ENCODE results near the gene PTS. TPM values are rescaled to one million over a fixed set of nuclear protein-coding genes. Genes with fewer than 3 reads are reported as not detected.

PTS gene
- total RNA-seq, 1 experiment from 2014 or later, result 15.0 TPM

GRCh38 chr11:112267188-112267591, 41.0 kb downstream of the PTS start:
- no peaks in the 10 kb centered on the region for H3K9me3 ChIP-seq (replicated peaks)
- H3K4me1 ChIP-seq, result no peaks in the 10 kb centered on the region
- H3K36me3 ChIP-seq, result no peaks in the 10 kb centered on the region
- H3K27me3 ChIP-seq, result no peaks in the 10 kb centered on the region
- no peak for DNase-seq
- H3K4me3 ChIP-seq, result no peak overlapping the region
- no peak overlapping the region for H3K27ac ChIP-seq

- no peaks in the 10 kb centered on the region for H3K9me3 ChIP-seq (replicated peaks)
- H3K4me3 ChIP-seq, result no peak overlapping the region
- H3K36me3 ChIP-seq, result no peaks in the 10 kb centered on the region
- H3K27me3 ChIP-seq, result no peaks in the 10 kb centered on the region
- H3K27ac ChIP-seq, result no peak overlapping the region
- DNase-seq, result no peak
- H3K4me1 ChIP-seq, result no peaks in the 10 kb centered on the region
Measured at GRCh38 chr11:112268406-112268805, 42.2 kb downstream of the PTS start.

GRCh38 chr11:112269139-112269538, 42.9 kb downstream of the PTS start:
- Histone ChIP-seq H3K4me3 (no peak overlapping the region), H3K9me3 (replicated peaks) (no peaks in the 10 kb centered on the region), H3K27me3 (no peaks in the 10 kb centered on the region), H3K4me1 (no peaks in the 10 kb centered on the region), H3K36me3 (no peaks in the 10 kb centered on the region), H3K27ac (no peak overlapping the region)
- DNase-seq, result no peak

- Histone ChIP-seq H3K4me1 (no peaks in the 10 kb centered on the region), H3K27ac (no peak overlapping the region), H3K4me3 (no peak overlapping the region), H3K36me3 (no peaks in the 10 kb centered on the region), H3K27me3 (no peaks in the 10 kb centered on the region), H3K9me3 (replicated peaks) (no peaks in the 10 kb centered on the region)
- no peak for DNase-seq
Measured at GRCh38 chr11:112270551-112271180, 44.4 kb downstream of the PTS start.

- H3K36me3 ChIP-seq, result no peaks in the 10 kb centered on the region
- H3K4me1 ChIP-seq, result no peaks in the 10 kb centered on the region
- no peaks in the 10 kb centered on the region for H3K27me3 ChIP-seq
- no peaks in the 10 kb centered on the region for H3K9me3 ChIP-seq (replicated peaks)
- no peak overlapping the region for H3K27ac ChIP-seq
- H3K4me3 ChIP-seq, result no peak overlapping the region
- DNase-seq, result no peak
Measured at GRCh38 chr11:112271242-112271641, 45.0 kb downstream of the PTS start.

- H3K9me3 ChIP-seq (replicated peaks), result no peaks in the 10 kb centered on the region
- H3K27me3 ChIP-seq, result no peaks in the 10 kb centered on the region
- no peaks in the 10 kb centered on the region for H3K36me3 ChIP-seq
- no peaks in the 10 kb centered on the region for H3K4me1 ChIP-seq
- no peak overlapping the region for H3K27ac ChIP-seq
- DNase-seq, result no peak
- H3K4me3 ChIP-seq, result no peak overlapping the region
Measured at GRCh38 chr11:112273066-112273465, 46.8 kb downstream of the PTS start.

GRCh38 chr11:112274007-112274783, 48.0 kb downstream of the PTS start:
- DNase-seq, result no peak
- Histone ChIP-seq H3K27me3 (no peaks in the 10 kb centered on the region), H3K9me3 (replicated peaks) (no peaks in the 10 kb centered on the region), H3K36me3 (no peaks in the 10 kb centered on the region), H3K27ac (no peak overlapping the region), H3K4me3 (no peak overlapping the region), H3K4me1 (no peaks in the 10 kb centered on the region)

- no peak for DNase-seq
- Histone ChIP-seq H3K9me3 (replicated peaks) (no peaks in the 10 kb centered on the region), H3K4me3 (no peak overlapping the region), H3K27me3 (no peaks in the 10 kb centered on the region), H3K36me3 (no peaks in the 10 kb centered on the region), H3K4me1 (peaks cover 3% of the 10 kb centered on the region; the same call in 1 of the 2 replicates), H3K27ac (no peak overlapping the region)
Measured at GRCh38 chr11:112277029-112277428, 50.8 kb downstream of the PTS start.

GRCh38 chr11:112277941-112278340, 51.7 kb downstream of the PTS start:
- Histone ChIP-seq H3K27me3 (no peaks in the 10 kb centered on the region), H3K36me3 (no peaks in the 10 kb centered on the region), H3K4me3 (no peak overlapping the region), H3K4me1 (peaks cover 3% of the 10 kb centered on the region; the same call in 1 of the 2 replicates), H3K9me3 (replicated peaks) (no peaks in the 10 kb centered on the region), H3K27ac (no peak overlapping the region)
- DNase-seq, result no peak

GRCh38 chr11:112278803-112279202, 52.6 kb downstream of the PTS start:
- Histone ChIP-seq H3K9me3 (replicated peaks) (no peaks in the 10 kb centered on the region), H3K27me3 (no peaks in the 10 kb centered on the region), H3K27ac (no peak overlapping the region), H3K36me3 (no peaks in the 10 kb centered on the region), H3K4me1 (peaks cover 3% of the 10 kb centered on the region; the same call in 1 of the 2 replicates), H3K4me3 (no peak overlapping the region)
- no peak for DNase-seq

GRCh38 chr11:112279901-112280267, 53.7 kb downstream of the PTS start:
- DNase-seq, result peak; percentile 58 to 72
- Histone ChIP-seq H3K27me3 (no peaks in the 10 kb centered on the region), H3K4me1 (peaks cover 3% of the 10 kb centered on the region; the same call in 1 of the 2 replicates), H3K4me3 (peak overlapping the region; percentile 37), H3K27ac (no peak overlapping the region), H3K9me3 (replicated peaks) (no peaks in the 10 kb centered on the region), H3K36me3 (no peaks in the 10 kb centered on the region)

GRCh38 chr11:112280268-112281126, 54.3 kb downstream of the PTS start:
- peak overlapping the region; percentile 37 for H3K4me3 ChIP-seq
- peak; percentile 65 to 81 for DNase-seq
- H3K27ac ChIP-seq, result no peak overlapping the region
- peaks cover 3% of the 10 kb centered on the region; the same call in 1 of the 2 replicates for H3K4me1 ChIP-seq
- H3K27me3 ChIP-seq, result no peaks in the 10 kb centered on the region
- no peaks in the 10 kb centered on the region for H3K36me3 ChIP-seq
- no peaks in the 10 kb centered on the region for H3K9me3 ChIP-seq (replicated peaks)

GRCh38 chr11:112281726-112282125, 55.5 kb downstream of the PTS start:
- Histone ChIP-seq H3K36me3 (no peaks in the 10 kb centered on the region), H3K9me3 (replicated peaks) (no peaks in the 10 kb centered on the region), H3K4me3 (no peak overlapping the region), H3K4me1 (peaks cover 3% of the 10 kb centered on the region; the same call in 1 of the 2 replicates), H3K27me3 (no peaks in the 10 kb centered on the region), H3K27ac (no peak overlapping the region)
- no peak for DNase-seq

Measured in SJCRH30 (cell line).